H1 (cell line): ENCODE data around the gene GRID1. TPM values are rescaled to one million over a fixed set of nuclear protein-coding genes. Genes with fewer than 3 reads are reported as not detected.

Source experiments
- CTCF ChIA-PET: fragments of 300-600 bp; sonication (Branson Sonifier 250); formaldehyde crosslinking; loops from one replicate; lab custom pipeline; 2021; ENCODE audit not compliant: partially characterized antibody; lab: Charles Lee
- POLR2A ChIA-PET: fragments of 300-600 bp; sonication (Branson Sonifier 250); formaldehyde crosslinking; loops from one replicate; lab custom pipeline; 2021; ENCODE audit warnings: inconsistent platforms; ENCODE audit not compliant: partially characterized antibody; lab: Charles Lee
- DNase-seq, 2 experiments: peaks; one replicate each; pipeline versions ENCODE4 v3.0.0 to v3.0.0-alpha.2; 2010 to 2022; ENCODE audit warnings: low spot score in 2 of 2, low read depth in 1 of 2, mixed read lengths in 1 of 2
- FAIRE-seq: peaks from 2 replicates; lab custom pipeline; 2011; peaks lifted over from hg19 to GRCh38; lab: Jason Lieb, UNC
- H2AFZ ChIP-seq: 2 replicates; pipeline ENCODE4 v1.8.1; 2012; ENCODE audit warnings: low read length, inconsistent platforms
- H2AK5ac ChIP-seq: 2 replicates; pipeline ENCODE4 v1.6.1; 2013; ENCODE audit warnings: low read depth, low read length
- H2BK120ac ChIP-seq: replicated peaks from 2 replicates; pipeline ENCODE3; 2013; ENCODE audit warnings: low read depth, low read length, inconsistent platforms
- H2BK12ac ChIP-seq: 2 replicates; pipeline ENCODE4 v1.6.1; 2013; ENCODE audit warnings: low read depth, low read length
- H2BK15ac ChIP-seq: 2 replicates; pipeline ENCODE4 v1.6.1; 2013; ENCODE audit warnings: low read length
- H2BK20ac ChIP-seq: 2 replicates; pipeline ENCODE4 v1.6.1; 2013; ENCODE audit warnings: low read length
- H2BK5ac ChIP-seq: 2 replicates; pipeline ENCODE4 v1.6.1; 2013; ENCODE audit warnings: low read depth, low read length
- H3K14ac ChIP-seq: 2 replicates; pipeline ENCODE4 v1.6.1; 2013; ENCODE audit warnings: inconsistent platforms; ENCODE audit not compliant: insufficient read length
- H3K18ac ChIP-seq: 2 replicates; pipeline ENCODE4 v1.6.1; 2013; ENCODE audit warnings: low read length; ENCODE audit errors: extremely low read depth
- H3K23ac ChIP-seq: 2 replicates; pipeline ENCODE4 v1.6.1; 2013; ENCODE audit warnings: inconsistent platforms; ENCODE audit not compliant: insufficient read length
- H3K23me2 ChIP-seq: 2 replicates; pipeline ENCODE4 v1.6.1; 2013; ENCODE audit warnings: low read depth, low read length
- H3K27ac ChIP-seq: 2 replicates; pipeline ENCODE4 v1.6.1; 2011; ENCODE audit warnings: low read depth, low read length, inconsistent platforms
- H3K27me3 ChIP-seq, 4 experiments: replicated peaks in 1 of 4; 1 replicate in 1 of 4; 2 replicates in 3 of 4; pipeline versions ENCODE4 v1.6.1 to v1.8.1; 2011 to 2013; ENCODE audit warnings: low read length in 3 of 4, mild to moderate bottlenecking in 3 of 4, inconsistent platforms in 2 of 4, mixed read lengths in 2 of 4, moderate library complexity in 1 of 4; ENCODE audit not compliant: control insufficient read depth in 3 of 4, insufficient read depth in 3 of 4; ENCODE audit errors: extremely low read depth in 1 of 4
- H3K36me3 ChIP-seq, 4 experiments: 2 replicates each; pipeline versions ENCODE4 v1.6.1 to v1.8.1; 2011 to 2013; ENCODE audit warnings: mild to moderate bottlenecking in 4 of 4, low read length in 3 of 4, moderate library complexity in 2 of 4, control low read depth in 1 of 4, inconsistent platforms in 1 of 4; ENCODE audit not compliant: insufficient read depth in 4 of 4, control insufficient read depth in 2 of 4
- H3K4ac ChIP-seq: replicated peaks from 2 replicates; pipeline ENCODE3; 2013; ENCODE audit warnings: low read length, low read depth, mixed read lengths, inconsistent platforms; ENCODE audit not compliant: insufficient read length
- H3K4me1 ChIP-seq, 4 experiments: replicated peaks in 1 of 4; 1 replicate in 1 of 4; 2 replicates in 3 of 4; pipeline versions ENCODE4 v1.6.1 to v1.8.1; 2011 to 2013; ENCODE audit warnings: low read length in 3 of 4, inconsistent platforms in 2 of 4, mixed read lengths in 1 of 4; ENCODE audit not compliant: insufficient read depth in 4 of 4, control insufficient read depth in 3 of 4
- H3K4me2 ChIP-seq, 2 experiments: 2 replicates each; pipeline versions ENCODE4 v1.6.1 to v1.8.1; 2011 to 2013; ENCODE audit warnings: low read depth in 2 of 2, low read length in 2 of 2, control low read depth in 1 of 2, inconsistent platforms in 1 of 2, mild to moderate bottlenecking in 1 of 2; ENCODE audit not compliant: insufficient read depth in 1 of 2
- H3K4me3 ChIP-seq, 4 experiments: fragments of 200-600, 300-600 bp in 1 of 4; sonication (generic), shearing (Covaris generic), sonication (Bioruptor Twin) in 1 of 4; 2 replicates each; pipeline versions ENCODE4 v1.5.1 to v1.8.1; 2011 to 2016; ENCODE audit warnings: low read length in 4 of 4, low read depth in 3 of 4, control low read depth in 2 of 4, inconsistent platforms in 2 of 4, mild to moderate bottlenecking in 2 of 4, mixed read lengths in 1 of 4, moderate library complexity in 1 of 4; ENCODE audit not compliant: insufficient read depth in 2 of 4; ENCODE audit errors: extremely low read depth in 1 of 4
- H3K56ac ChIP-seq: replicated peaks from 2 replicates; pipeline ENCODE3; 2013; ENCODE audit warnings: low read depth, mild to moderate bottlenecking, mixed read lengths, low read length, inconsistent platforms; ENCODE audit not compliant: insufficient read length
- H3K79me1 ChIP-seq: 2 replicates; pipeline ENCODE4 v1.6.1; 2013; ENCODE audit warnings: low read depth, low read length, control low read depth
- H3K79me2 ChIP-seq, 2 experiments: 2 replicates each; pipeline versions ENCODE4 v1.6.1 to v1.8.1; 2012 to 2013; ENCODE audit warnings: low read length in 2 of 2, mild to moderate bottlenecking in 2 of 2, inconsistent platforms in 1 of 2; ENCODE audit not compliant: insufficient read depth in 2 of 2, control insufficient read depth in 1 of 2
- H3K9ac ChIP-seq, 4 experiments: replicated peaks in 1 of 4; 1 replicate in 1 of 4; 2 replicates in 3 of 4; pipeline versions ENCODE4 v1.6.1 to v1.8.1; 2011 to 2013; ENCODE audit warnings: low read depth in 3 of 4, low read length in 3 of 4, control low read depth in 2 of 4, mild to moderate bottlenecking in 2 of 4, moderate library complexity in 2 of 4, inconsistent platforms in 1 of 4; ENCODE audit errors: extremely low read depth in 1 of 4
- H3K9me3 ChIP-seq, 2 experiments: 2 replicates each; pipeline versions ENCODE4 v1.6.1 to v1.8.1; 2012 to 2013; ENCODE audit warnings: mild to moderate bottlenecking in 2 of 2, moderate library complexity in 2 of 2, control low read depth in 1 of 2, inconsistent platforms in 1 of 2, low read depth in 1 of 2, low read length in 1 of 2, mixed read lengths in 1 of 2; ENCODE audit not compliant: insufficient read depth in 2 of 2
- H4K20me1 ChIP-seq, 2 experiments: replicated peaks in 1 of 2; 2 replicates each; pipeline versions ENCODE3 to v1.8.1; 2011 to 2013; ENCODE audit warnings: inconsistent platforms in 2 of 2, low read length in 2 of 2, mild to moderate bottlenecking in 1 of 2; ENCODE audit not compliant: insufficient read depth in 2 of 2, control insufficient read depth in 1 of 2
- H4K5ac ChIP-seq: 2 replicates; pipeline ENCODE4 v1.6.1; 2013; ENCODE audit warnings: low read length, low read depth, mixed read lengths, inconsistent platforms; ENCODE audit not compliant: insufficient read length
- H4K8ac ChIP-seq: 2 replicates; pipeline ENCODE4 v1.8.0; 2013; ENCODE audit warnings: mild to moderate bottlenecking, moderate library complexity, low read length, inconsistent platforms; ENCODE audit not compliant: insufficient read depth; ENCODE audit errors: extremely low read depth
- H4K91ac ChIP-seq: replicated peaks from 2 replicates; pipeline ENCODE3; 2013; ENCODE audit warnings: low read length, mixed read lengths, inconsistent platforms; ENCODE audit not compliant: insufficient read length
- BRCA1 ChIP-seq: IDR thresholded peaks from 2 replicates; pipeline ENCODE4 v1.6.1; 2012; ENCODE audit warnings: low read depth, low read length, improper control_type of control experiment
- CHD2 ChIP-seq: IDR thresholded peaks from 2 replicates; pipeline ENCODE4 v1.6.1; 2012; ENCODE audit warnings: low read length, improper control_type of control experiment
- CREB1 ChIP-seq: IDR thresholded peaks from 2 replicates; pipeline ENCODE4 v1.6.1; 2012; ENCODE audit warnings: inconsistent platforms
- KDM1A ChIP-seq: fragments of 200-600, 300-600 bp; sonication (generic); IDR thresholded peaks from 2 replicates; pipeline ENCODE4 v1.7.1; 2016; ENCODE audit warnings: mild to moderate bottlenecking, low read length, borderline replicate concordance
- KDM4A ChIP-seq: IDR thresholded peaks from one replicate; pipeline ENCODE4 v1.7.1; 2012; ENCODE audit warnings: low read depth, mild to moderate bottlenecking, moderate library complexity, low read length, inconsistent platforms; ENCODE audit not compliant: severe bottlenecking
- POLR2AphosphoS5 ChIP-seq: IDR thresholded peaks from 2 replicates; pipeline ENCODE4 v1.6.1; 2011; ENCODE audit warnings: low read depth, low read length
- RXRA ChIP-seq: IDR thresholded peaks from 2 replicates; pipeline ENCODE4 v1.6.1; 2011; ENCODE audit warnings: low read depth, mild to moderate bottlenecking, low read length, moderate library complexity; ENCODE audit not compliant: insufficient read depth
- SP1 ChIP-seq: IDR thresholded peaks from 2 replicates; pipeline ENCODE4 v1.6.1; 2011; ENCODE audit warnings: low read depth, low read length
- SP2 ChIP-seq: IDR thresholded peaks from 2 replicates; pipeline ENCODE4 v1.6.1; 2012; ENCODE audit warnings: mild to moderate bottlenecking, low read length, inconsistent platforms
- TAF7 ChIP-seq: optimal IDR thresholded peaks from 2 replicates; pipeline ENCODE3; 2011; ENCODE audit warnings: low read depth, mild to moderate bottlenecking, inconsistent platforms, low read length, moderate library complexity, borderline replicate concordance
- USF2 ChIP-seq: IDR thresholded peaks from 2 replicates; pipeline ENCODE4 v1.6.1; 2011; ENCODE audit warnings: low read length, improper control_type of control experiment
- WGBS, 2 experiments: shearing (Covaris generic) in 1 of 2; methylation state at CpG; one replicate each; pipeline versions ENCODE4 v1.1.6 to v1.1.7; 2013 to 2015; ENCODE audit warnings: low lambda C conversion rate in 2 of 2, mixed read lengths in 2 of 2, inconsistent platforms in 1 of 2, low coverage in 1 of 2, missing lambda C conversion rate in 1 of 2; ENCODE audit not compliant: insufficient replicate concordance in 2 of 2, insufficient coverage in 1 of 2, insufficient read length in 1 of 2; ENCODE audit errors: extremely low coverage in 1 of 2, missing lambda C conversion rate in 1 of 2; 5-methylcytosine and 5-hydroxymethylcytosine counted together
- polyA plus RNA-seq, 7 experiments: library from polyadenylated mRNA; depleted of rRNA in 3 of 7; stranded (reverse) in 5 of 7; unstranded in 2 of 7; fragments of >200 nt in 5 of 7; fragments of 200-250 nt in 2 of 7; gene quantifications; 1 replicate in 5 of 7; 2 replicates in 1 of 7; 4 replicates in 1 of 7; pipeline versions ENCODE4 v1.2.1 to v1.2.3, GENCODE V29; 2011 to 2013; ENCODE audit warnings: missing spikeins in 2 of 7, mixed read lengths in 2 of 7
- total RNA-seq: library from RNA; stranded (reverse); fragmentation: NEBNext Ultra II Directional; extraction: Animal tissue kit (Norgen Biotek cat#: 25700); gene quantifications from 2 replicates; pipeline ENCODE4 v1.2.1, GENCODE V29; 2021
- TF ChIP-seq, protein P1 (sequence below): IDR thresholded peaks from 2 replicates; pipeline ENCODE4 v1.6.1; 2012; ENCODE audit warnings: inconsistent platforms

Gene GRID1
- total and polyA plus RNA-seq, 2 of the 8 experiments (the other 6 are each of a cell fraction or from before 2014, with no cell fraction given) = 0.22 to 0.30 TPM

GRCh38 chr10:86316274-86316835, 50.2 kb downstream of the GRID1 start:
- no peak for DNase-seq
- CTCF ChIA-PET = interaction anchor here (0.5 to 2.6 kb wide), 13 partner anchors 12 to 832 kb away, joined by 3 to 8 read pairs (median 5); no protein-coding TSS in a partner anchor

More at GRCh38 chr10:86316274-86316835, 50.2 kb downstream of the GRID1 start:
- Histone ChIP-seq H2BK20ac (no peak overlapping the region; the same call in 1 of the 2 replicates), H2BK12ac (no peak overlapping the region), H3K4me2 (no peak overlapping the region), H4K91ac (no peak overlapping the region), H3K18ac (no peak overlapping the region; the same call in 1 of the 2 replicates), H2AFZ (no peak overlapping the region), H3K56ac (no peak overlapping the region), H3K4me1 (peaks cover 0 to 12% (median 2%) of the 10 kb centered on the region in 4 experiments; a peak in 4 of 7 replicates), H4K8ac (no peak overlapping the region), H3K23me2 (peaks cover 9% of the 10 kb centered on the region; the same call in 1 of the 2 replicates), H3K4me3 (no peak overlapping the region), H3K9ac (no peak overlapping the region), H3K27ac (no peak overlapping the region), H3K79me2 (no peaks in the 10 kb centered on the region), H2BK120ac (no peak overlapping the region), H3K23ac (no peak overlapping the region), H3K79me1 (no peaks in the 10 kb centered on the region), H2AK5ac (no peak overlapping the region), H3K36me3 (no peaks in the 10 kb centered on the region), H4K20me1 (no peaks in the 10 kb centered on the region), H3K4ac (no peak overlapping the region), H2BK15ac (peak overlapping the region; percentile 29; the same call in 1 of the 2 replicates), H3K27me3 (no peaks in the 10 kb centered on the region), H3K9me3 (no peaks in the 10 kb centered on the region), H4K5ac (no peak overlapping the region), H2BK5ac (no peak overlapping the region), H3K14ac (no peak overlapping the region)
- TF ChIP-seq CHD2 = no peak
- no peak for TF ChIP-seq POLR2AphosphoS5
- no peak for TF ChIP-seq SP2
- TF ChIP-seq KDM1A = no peak
- TF ChIP-seq SP1 = no peak
- TF ChIP-seq RXRA = no peak
- TF ChIP-seq KDM4A = no peak
- no peak for TF ChIP-seq CREB1
- TF ChIP-seq BRCA1 = no peak
- no peak for TF ChIP-seq TAF7
- TF ChIP-seq USF2 = no peak
- TF ChIP-seq, protein P1, sequence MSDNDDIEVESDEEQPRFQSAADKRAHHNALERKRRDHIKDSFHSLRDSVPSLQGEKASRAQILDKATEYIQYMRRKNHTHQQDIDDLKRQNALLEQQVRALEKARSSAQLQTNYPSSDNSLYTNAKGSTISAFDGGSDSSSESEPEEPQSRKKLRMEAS = no peak
- no peak for FAIRE-seq
- 93% methylated on average over 4 of the region's 4 CpGs; no CpG with 5 or more reads in 1 of the 2 experiments for WGBS, 2 experiments
- POLR2A ChIA-PET = no interaction called here
